IMR-90 (cell line): ENCODE measurements around the gene A4GNT.

Experiments used
- CEBPB ChIP-seq: IDR thresholded peaks from 2 replicates; pipeline ENCODE4 v1.6.1; 2012; ENCODE audit warnings: low read depth, low read length, improper control_type of control experiment
- CHD1 ChIP-seq: IDR thresholded peaks from 2 replicates; pipeline ENCODE4 v1.6.1; 2012; ENCODE audit warnings: low read depth, low read length, improper control_type of control experiment
- CTCF ChIP-seq: conservative IDR thresholded peaks from 2 replicates; pipeline ENCODE4 v1.5.1; 2012; ENCODE audit warnings: mild to moderate bottlenecking, low read depth, low read length, improper control_type of control experiment
- ELK1 ChIP-seq: fragments of 150-350 bp; IDR thresholded peaks from 2 replicates; pipeline ENCODE4 v1.6.1; 2016; ENCODE audit warnings: low read depth, mild to moderate bottlenecking, low read length, moderate library complexity, borderline replicate concordance
- MXI1 ChIP-seq: IDR thresholded peaks from 2 replicates; pipeline ENCODE4 v1.6.1; 2012; ENCODE audit warnings: low read depth, mild to moderate bottlenecking, low read length, moderate library complexity, borderline replicate concordance
- NFE2L2 ChIP-seq: fragments of 150-350 bp; IDR thresholded peaks from 2 replicates; pipeline ENCODE4 v1.6.1; 2016; ENCODE audit warnings: low read depth, mild to moderate bottlenecking, low read length
- POLR2A ChIP-seq: IDR thresholded peaks from 2 replicates; pipeline ENCODE4 v1.6.1; 2012; ENCODE audit warnings: mild to moderate bottlenecking, low read depth, low read length
- RAD21 ChIP-seq: IDR thresholded peaks from 2 replicates; pipeline ENCODE4 v1.6.1; 2012; ENCODE audit warnings: low read length, improper control_type of control experiment
- RCOR1 ChIP-seq: IDR thresholded peaks from 2 replicates; pipeline ENCODE4 v1.6.1; 2012; ENCODE audit warnings: mild to moderate bottlenecking, low read length, improper control_type of control experiment; ENCODE audit not compliant: insufficient replicate concordance
- RFX5 ChIP-seq: IDR thresholded peaks from 2 replicates; pipeline ENCODE4 v1.8.0; 2012; ENCODE audit warnings: low read depth, mild to moderate bottlenecking, low read length, moderate library complexity
- USF2 ChIP-seq: fragments of 150-350 bp; IDR thresholded peaks from 2 replicates; pipeline ENCODE4 v1.6.1; 2017; ENCODE audit warnings: mild to moderate bottlenecking, antibody characterized with exemption, low read length, low read depth

GRCh38 chr3:138180375-138181029 lies 48.3 kb upstream of the A4GNT start:
- TF ChIP-seq POLR2A (no peak), CTCF (peak; percentile 59), RFX5 (no peak), MXI1 (no peak), RCOR1 (no peak), RAD21 (peak; percentile 74), ELK1 (no peak), CEBPB (no peak), CHD1 (no peak), NFE2L2 (no peak), USF2 (no peak)
